Measurements from ENCODE around the gene ADIPOR2. TPM values are rescaled to one million over a fixed set of nuclear protein-coding genes. Genes with fewer than 3 reads are reported as not detected.

The ADIPOR2 gene
- total RNA-seq, 1 experiment from 2014 or later = 84.0 TPM

DNA sequence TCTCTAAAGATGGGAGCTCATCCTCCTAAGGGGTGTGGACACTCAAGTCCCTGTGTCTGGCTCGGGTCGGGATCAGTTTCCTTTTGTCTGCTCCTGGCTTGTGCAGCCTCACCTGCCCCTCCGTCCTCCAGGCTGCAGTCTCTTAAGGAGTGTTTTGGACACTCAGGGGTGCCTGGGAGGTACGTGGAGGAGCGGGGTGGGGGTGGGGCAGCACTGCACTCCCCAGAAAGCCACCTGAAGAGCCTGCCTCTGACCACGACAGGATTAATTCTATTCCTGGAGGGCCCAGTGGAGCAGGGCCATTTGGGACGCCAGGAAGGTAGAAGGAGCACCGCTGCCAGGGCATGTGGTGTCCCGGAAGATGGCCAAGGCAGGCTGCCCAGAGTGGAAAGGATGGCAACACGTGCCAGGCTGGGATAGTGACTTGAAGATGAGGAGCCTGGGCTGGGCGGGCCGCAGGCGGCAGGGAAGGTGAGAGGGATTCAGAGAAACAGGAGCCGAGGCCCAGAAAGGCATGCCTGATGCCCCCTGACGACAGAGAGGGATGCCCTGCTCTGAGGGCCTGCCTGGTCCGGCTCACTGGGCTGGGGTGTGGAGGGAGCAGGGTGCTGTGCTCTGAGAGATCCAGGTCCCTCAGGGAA lies 114.7 kb downstream of the ADIPOR2 start:
- H3K27me3 ChIP-seq (replicated peaks; ENCODE audit: insufficient read depth, low read depth, low read length, poor library complexity) = no peaks in the 10 kb centered on the region
- no peaks in the 10 kb centered on the region for H3K4me1 ChIP-seq (ENCODE audit: insufficient read depth, low read length, poor library complexity, severe bottlenecking)
- no peak for DNase-seq (ENCODE audit: low spot score)
- CTCF ChIA-PET = no interaction called here
- H3K36me3 ChIP-seq (ENCODE audit: insufficient read depth, low read length, poor library complexity, severe bottlenecking) = no peaks in the 10 kb centered on the region
- POLR2A ChIA-PET (ENCODE audit: low non-redundant PET) = no interaction called here
- no peak for TF ChIP-seq CTCF (conservative IDR thresholded peaks at IDR 0.05; ENCODE audit: low read depth, low read length)
- no peak for TF ChIP-seq EZH2 (IDR thresholded peaks at IDR 0.05; ENCODE audit: borderline replicate concordance, low read depth, low read length, poor library complexity, severe bottlenecking)
- H3K4me3 ChIP-seq (ENCODE audit: low read depth, low read length, poor library complexity, severe bottlenecking) = no peak overlapping the region
- H3K27ac ChIP-seq (ENCODE audit: low read depth, low read length, poor library complexity, severe bottlenecking) = no peak overlapping the region
- BruUV-seq (replicated peaks) = no TSS peak
- H3K9me3 ChIP-seq (ENCODE audit: low read depth, low read length, poor library complexity, severe bottlenecking) = no peaks in the 10 kb centered on the region
- intact Hi-C loops (cut with micrococcal nuclease; ENCODE audit: unreplicated experiment) = no loop called here

DNA sequence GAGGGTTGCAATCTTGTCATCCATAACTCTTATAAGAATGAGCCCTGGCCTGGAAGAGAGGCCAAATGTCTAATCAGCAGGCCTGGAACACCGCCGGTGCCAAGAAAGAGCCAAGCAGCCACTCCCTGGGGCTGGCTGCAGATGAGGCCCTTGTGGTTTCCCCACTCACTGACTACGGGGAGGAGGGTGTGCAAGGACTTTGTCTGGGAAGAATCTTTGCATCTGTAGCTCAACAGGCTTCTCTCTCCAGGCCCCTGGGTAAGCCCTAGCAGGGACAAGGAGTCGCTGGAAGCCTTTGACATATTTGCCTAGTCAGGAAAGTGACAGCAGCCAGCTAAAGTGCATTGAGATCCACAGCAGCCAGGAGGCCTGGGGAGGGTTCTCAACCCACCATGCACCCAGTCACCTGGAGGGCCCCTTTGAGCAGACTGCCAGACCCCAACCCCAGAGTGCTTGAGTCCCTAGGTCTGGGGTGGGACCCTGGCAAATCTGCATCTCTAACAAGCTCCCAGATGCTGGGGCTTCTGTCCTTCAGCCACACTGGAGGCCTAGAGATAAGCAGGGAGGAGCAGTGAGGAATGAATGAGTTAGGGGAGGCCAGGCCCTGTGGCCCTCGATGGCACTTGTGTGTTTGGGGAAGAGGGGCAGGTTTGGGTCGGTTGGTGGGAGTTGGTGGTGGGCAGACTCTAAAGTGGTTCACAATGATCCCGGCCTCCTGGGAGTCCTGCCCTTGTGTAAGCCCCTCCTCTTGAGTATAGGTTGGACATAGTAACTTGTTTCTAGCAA lies 115.6 kb downstream of the ADIPOR2 start:
- Histone ChIP-seq H3K9me3 (ENCODE audit: low read depth, low read length, poor library complexity, severe bottlenecking) (no peaks in the 10 kb centered on the region), H3K4me1 (ENCODE audit: insufficient read depth, low read length, poor library complexity, severe bottlenecking) (no peaks in the 10 kb centered on the region), H3K27ac (ENCODE audit: low read depth, low read length, poor library complexity, severe bottlenecking) (no peak overlapping the region), H3K36me3 (ENCODE audit: insufficient read depth, low read length, poor library complexity, severe bottlenecking) (no peaks in the 10 kb centered on the region), H3K4me3 (ENCODE audit: low read depth, low read length, poor library complexity, severe bottlenecking) (no peak overlapping the region), H3K27me3 (replicated peaks; ENCODE audit: insufficient read depth, low read depth, low read length, poor library complexity) (no peaks in the 10 kb centered on the region)
- ChIA-PET POLR2A (ENCODE audit: low non-redundant PET) (no interaction called here), CTCF (no interaction called here)
- intact Hi-C loops (cut with micrococcal nuclease; ENCODE audit: unreplicated experiment) = no loop called here
- no peak for DNase-seq (ENCODE audit: low spot score)
- BruUV-seq (replicated peaks) = no TSS peak
- no peak for TF ChIP-seq CTCF (conservative IDR thresholded peaks at IDR 0.05; ENCODE audit: low read depth, low read length)
- no peak for TF ChIP-seq EZH2 (IDR thresholded peaks at IDR 0.05; ENCODE audit: borderline replicate concordance, low read depth, low read length, poor library complexity, severe bottlenecking)

DNA sequence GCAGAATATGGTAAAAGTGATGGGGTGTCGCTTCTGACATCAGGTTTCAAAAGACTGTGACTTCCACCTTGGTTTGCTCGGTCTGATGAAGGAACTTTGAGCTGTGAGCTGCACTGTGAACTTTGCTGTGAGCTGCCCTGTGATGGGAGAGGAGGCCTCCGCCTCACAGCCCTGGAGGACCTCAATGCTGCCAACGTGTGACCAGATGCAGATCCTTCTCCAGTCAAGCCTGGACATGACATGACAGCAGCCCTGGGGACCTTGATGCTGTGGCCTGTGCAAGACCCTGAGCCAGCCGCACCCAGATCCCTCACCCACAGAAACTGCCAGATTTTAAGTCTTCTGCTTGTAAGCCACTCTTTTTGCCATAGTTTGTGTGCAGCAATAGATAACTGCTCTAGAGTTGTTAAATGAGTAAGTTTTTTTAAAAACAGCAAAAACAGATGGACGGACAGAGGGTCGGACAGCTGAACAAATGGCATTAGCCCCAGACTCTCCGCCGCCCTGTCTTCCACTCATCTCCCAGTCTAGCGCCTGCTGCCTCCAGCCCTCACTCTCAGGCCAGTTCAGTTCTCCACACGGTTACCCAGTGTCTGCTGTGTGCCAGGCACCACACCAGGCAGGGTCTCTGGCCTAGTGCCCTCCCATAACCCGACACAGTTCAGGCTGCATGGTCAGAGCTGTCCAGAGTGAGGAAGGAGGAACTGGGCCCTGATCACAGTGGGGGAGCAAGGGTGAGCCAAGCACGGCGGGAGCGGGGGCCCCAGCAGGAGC lies 116.4 kb downstream of the ADIPOR2 start:
- ChIA-PET CTCF (no interaction called here), POLR2A (ENCODE audit: low non-redundant PET) (no interaction called here)
- no TSS peak for BruUV-seq (replicated peaks)
- H3K36me3 ChIP-seq (ENCODE audit: insufficient read depth, low read length, poor library complexity, severe bottlenecking) = no peaks in the 10 kb centered on the region
- intact Hi-C loops (cut with micrococcal nuclease; ENCODE audit: unreplicated experiment) = no loop called here
- no peak overlapping the region for H3K27ac ChIP-seq (ENCODE audit: low read depth, low read length, poor library complexity, severe bottlenecking)
- H3K4me3 ChIP-seq (ENCODE audit: low read depth, low read length, poor library complexity, severe bottlenecking) = no peak overlapping the region
- no peaks in the 10 kb centered on the region for H3K27me3 ChIP-seq (replicated peaks; ENCODE audit: insufficient read depth, low read depth, low read length, poor library complexity)
- H3K4me1 ChIP-seq (ENCODE audit: insufficient read depth, low read length, poor library complexity, severe bottlenecking) = no peaks in the 10 kb centered on the region
- TF ChIP-seq EZH2 (IDR thresholded peaks at IDR 0.05; ENCODE audit: borderline replicate concordance, low read depth, low read length, poor library complexity, severe bottlenecking) (no peak), CTCF (conservative IDR thresholded peaks at IDR 0.05; ENCODE audit: low read depth, low read length) (no peak)
- DNase-seq (ENCODE audit: low spot score) = no peak
- no peaks in the 10 kb centered on the region for H3K9me3 ChIP-seq (ENCODE audit: low read depth, low read length, poor library complexity, severe bottlenecking)

Data from A673 (cell line).